Psoas muscle (tissue), 8 donors: ENCODE measurements around the gene ADAMTS6. TPM values are rescaled to one million over a fixed set of nuclear protein-coding genes. Genes with fewer than 3 reads are reported as not detected.
"Not testable (repeated sequence)": the region's sequence is repeated elsewhere in the genome, so short reads cannot be mapped to it uniquely, and the experiment has no call there.

Source experiments
- ATAC-seq, 4 donors: fragments of 200-7000 bp; cut with Tn5 transposase; one replicate each; pipeline ENCODE4 v1.9.1; 2020; ENCODE audit warnings: moderate library complexity in 3 of 4, mild to moderate bottlenecking in 2 of 4
- DNase-seq, 2 donors: peaks; one replicate each; pipeline ENCODE4 v3.0.0-alpha.2; 2020
- H3K27ac ChIP-seq: fragments of 200-600 bp; one replicate; pipeline ENCODE4 v1.8.0; 2022
- H3K27me3 ChIP-seq, 3 donors: fragments of 200-600 bp in 1 of 3; one replicate each; pipeline versions ENCODE4 v1.6.1 to v1.8.0; 2013 to 2022; ENCODE audit warnings: low read length in 2 of 3, mild to moderate bottlenecking in 2 of 3, moderate library complexity in 1 of 3; ENCODE audit not compliant: insufficient read depth in 3 of 3
- H3K36me3 ChIP-seq, 2 donors: fragments of 200-600 bp in 1 of 2; one replicate each; pipeline versions ENCODE4 v1.6.1 to v1.8.0; 2013 to 2022; ENCODE audit warnings: low read depth in 1 of 2, mild to moderate bottlenecking in 1 of 2, moderate library complexity in 1 of 2; ENCODE audit not compliant: insufficient read depth in 1 of 2
- H3K4me1 ChIP-seq: fragments of 200-600 bp; one replicate; pipeline ENCODE4 v1.8.0; 2022
- H3K4me3 ChIP-seq: fragments of 200-600 bp; one replicate; pipeline ENCODE4 v1.8.0; 2022; ENCODE audit warnings: mild to moderate bottlenecking
- H3K9me3 ChIP-seq: fragments of 200-600 bp; one replicate; pipeline ENCODE4 v1.8.0; 2022
- WGBS, 3 donors: extraction: QIAGEN DNeasy Blood & Tissue Kit; methylation state at CpG; one replicate each; pipeline versions ENCODE4 v1.1.6 to v1.1.7; 2013; 5-methylcytosine and 5-hydroxymethylcytosine counted together
- intact Hi-C, 2 donors: fragments of 100-400 bp; cut with DNase I; formaldehyde crosslinking; loops; one replicate each; pipeline versions ENCODE4 v1.11.0 to v1.14.2; 2022
- polyA plus RNA-seq, 3 donors: library from polyadenylated mRNA; stranded (reverse); fragments of 200-250 nt; gene quantifications; one replicate each; pipeline ENCODE4 v1.2.3, GENCODE V29; 2013
- total RNA-seq, 4 donors: library from RNA; stranded (reverse); fragmentation: NEBNext Ultra II Directional in 2 of 4; extraction: Animal tissue kit (Norgen Biotek cat#: 25700) in 2 of 4; gene quantifications; one replicate each; pipeline versions ENCODE4 v1.2.1 to v1.2.4, GENCODE V29; 2021 to 2023
- TF ChIP-seq, protein P1 (sequence below): fragments of 200-600 bp; IDR thresholded peaks from one replicate; pipeline ENCODE4 v1.8.0; 2022; ENCODE audit warnings: antibody characterized with exemption
- donor health status: healthy with polysubstance abuse.
- donor health status: DM: no; HTN: no; CAD: no; lungs with moderate emphysema.
- donor health status: Bipolar disorder and iron deficiency.
- donor health status: healthy.
- donor health status: DM: yes; HTN: yes; CAD: no.
- donor health status: DM: no; HTN: no; CAD: no.
- donor health status: DM: no; HTN: no; CAD: no.
- donor health status: DM: yes; HTN: yes; CAD: no.

ADAMTS6 gene
- total and polyA plus RNA-seq, 7 donors: 0.06 to 0.59 (median 0.24) TPM

- DNase-seq: no peak
- ATAC-seq: no peak
- no peak overlapping the region for H3K4me3 ChIP-seq
- intact Hi-C loops: no loop called here
- no peaks in the 10 kb centered on the region for H3K27me3 ChIP-seq
- WGBS, 3 donors: 93 to 100% (median 100%) methylated on average over 1 of the region's 1 CpG
- TF ChIP-seq, protein P1, sequence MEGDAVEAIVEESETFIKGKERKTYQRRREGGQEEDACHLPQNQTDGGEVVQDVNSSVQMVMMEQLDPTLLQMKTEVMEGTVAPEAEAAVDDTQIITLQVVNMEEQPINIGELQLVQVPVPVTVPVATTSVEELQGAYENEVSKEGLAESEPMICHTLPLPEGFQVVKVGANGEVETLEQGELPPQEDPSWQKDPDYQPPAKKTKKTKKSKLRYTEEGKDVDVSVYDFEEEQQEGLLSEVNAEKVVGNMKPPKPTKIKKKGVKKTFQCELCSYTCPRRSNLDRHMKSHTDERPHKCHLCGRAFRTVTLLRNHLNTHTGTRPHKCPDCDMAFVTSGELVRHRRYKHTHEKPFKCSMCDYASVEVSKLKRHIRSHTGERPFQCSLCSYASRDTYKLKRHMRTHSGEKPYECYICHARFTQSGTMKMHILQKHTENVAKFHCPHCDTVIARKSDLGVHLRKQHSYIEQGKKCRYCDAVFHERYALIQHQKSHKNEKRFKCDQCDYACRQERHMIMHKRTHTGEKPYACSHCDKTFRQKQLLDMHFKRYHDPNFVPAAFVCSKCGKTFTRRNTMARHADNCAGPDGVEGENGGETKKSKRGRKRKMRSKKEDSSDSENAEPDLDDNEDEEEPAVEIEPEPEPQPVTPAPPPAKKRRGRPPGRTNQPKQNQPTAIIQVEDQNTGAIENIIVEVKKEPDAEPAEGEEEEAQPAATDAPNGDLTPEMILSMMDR: no peak
- no peaks in the 10 kb centered on the region for H3K9me3 ChIP-seq
- no peak overlapping the region for H3K27ac ChIP-seq
- no peaks in the 10 kb centered on the region for H3K4me1 ChIP-seq
- H3K36me3 ChIP-seq: no peaks in the 10 kb centered on the region
These were observed 296.3 kb downstream of the ADAMTS6 start for GRCh38 chr5:65185468-65185867.

- H3K4me1 ChIP-seq: no peaks in the 10 kb centered on the region
- no peaks in the 10 kb centered on the region for H3K27me3 ChIP-seq
- no peak overlapping the region for H3K27ac ChIP-seq
- H3K9me3 ChIP-seq: no peaks in the 10 kb centered on the region
- H3K36me3 ChIP-seq: no peaks in the 10 kb centered on the region
- TF ChIP-seq, protein P1: no peak
- intact Hi-C loops: no loop called here
- H3K4me3 ChIP-seq: no peak overlapping the region
- DNase-seq: no peak
- WGBS, 3 donors: 59 to 65% (median 64%) methylated on average over 5 of the region's 5 CpGs
- no peak for ATAC-seq
These were observed 296.9 kb downstream of the ADAMTS6 start for GRCh38 chr5:65184780-65185179.

DNA sequence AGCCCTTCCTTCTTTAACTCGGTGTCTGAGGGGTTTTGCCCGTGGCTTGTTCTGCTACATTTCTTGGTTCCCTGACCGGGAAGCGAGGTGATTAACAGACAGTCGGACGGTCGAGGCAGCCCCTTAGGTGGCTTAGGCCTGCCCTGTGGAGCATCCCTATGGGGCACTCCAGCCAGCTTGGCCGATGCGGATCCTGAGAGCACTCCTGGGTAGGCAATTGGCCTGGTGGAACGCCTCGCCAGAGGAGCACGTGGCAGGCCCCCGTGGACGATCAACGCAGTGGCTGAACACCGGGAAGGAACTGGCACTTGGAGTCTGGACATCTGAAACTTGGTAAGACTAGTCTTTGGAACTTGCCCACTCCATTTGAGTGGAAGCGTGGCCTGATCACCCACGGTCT, 307.5 kb downstream of the ADAMTS6 start:
- H3K27ac ChIP-seq, DNase-seq, intact Hi-C loops, H3K4me1 ChIP-seq, ATAC-seq, H3K4me3 ChIP-seq, H3K27me3 ChIP-seq, H3K36me3 ChIP-seq, H3K9me3 ChIP-seq: not testable (repeated sequence)
- 90 to 97% (median 95%) methylated on average over 18 of the region's 18 CpGs for WGBS, 3 donors

- Histone ChIP-seq H3K27me3 (no peaks in the 10 kb centered on the region), H3K4me1 (no peaks in the 10 kb centered on the region), H3K27ac (no peak overlapping the region), H3K4me3 (no peak overlapping the region), H3K36me3 (no peaks in the 10 kb centered on the region), H3K9me3 (no peaks in the 10 kb centered on the region)
- no peak for DNase-seq
- TF ChIP-seq, protein P1: no peak
- no peak for ATAC-seq
- intact Hi-C loops: no loop called here
- WGBS, 3 donors: 73 to 77% (median 75%) methylated on average over 5 of the region's 5 CpGs
These were observed 308.6 kb downstream of the ADAMTS6 start for GRCh38 chr5:65173130-65173525.

DNA sequence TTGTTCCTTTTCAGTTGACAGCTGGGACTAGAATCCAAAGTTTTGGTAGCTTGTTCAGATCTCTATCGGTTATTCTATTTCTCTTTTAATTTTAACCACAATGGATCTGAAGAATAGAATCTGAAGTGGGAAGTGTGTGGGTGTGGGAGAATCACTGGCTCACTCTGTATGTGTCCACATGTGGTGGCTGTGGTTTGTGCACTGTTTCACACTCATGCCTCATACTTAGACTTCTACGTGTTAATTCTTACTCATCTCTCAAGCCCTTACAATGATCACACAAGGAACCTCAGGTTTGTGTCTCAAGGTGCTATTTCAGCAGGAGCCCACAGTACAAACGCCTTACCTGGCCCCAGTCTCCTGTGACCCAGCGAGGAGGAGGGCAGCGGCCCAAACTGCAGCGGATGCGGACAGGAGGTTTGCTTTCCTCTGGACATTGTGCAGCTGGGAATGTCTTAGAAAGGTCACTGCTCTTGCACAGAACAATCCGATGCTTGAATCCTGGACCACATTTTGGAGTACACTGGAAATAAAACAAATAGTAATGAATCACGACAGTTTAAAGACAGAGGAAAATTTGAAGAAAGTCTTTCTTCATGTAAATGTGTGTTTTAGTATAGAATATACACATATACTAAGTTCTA, 309.1 kb downstream of the ADAMTS6 start:
- no peak for ATAC-seq
- intact Hi-C loops: no loop called here
- Histone ChIP-seq H3K27me3 (no peaks in the 10 kb centered on the region), H3K27ac (no peak overlapping the region), H3K4me3 (no peak overlapping the region), H3K9me3 (no peaks in the 10 kb centered on the region), H3K4me1 (no peaks in the 10 kb centered on the region), H3K36me3 (no peaks in the 10 kb centered on the region)
- WGBS, 3 donors: 85 to 87% (median 85%) methylated on average over 9 of the region's 9 CpGs
- TF ChIP-seq, protein P1: no peak
- no peak for DNase-seq
